K562 (cell line): ENCODE data around the gene TRPV5. TPM values are rescaled to one million over a fixed set of nuclear protein-coding genes. Genes with fewer than 3 reads are reported as not detected.

Experiments
- CHD4 ChIP-seq: fragments of 200-600 bp; sonication (generic); IDR thresholded peaks from 3 replicates; pipeline ENCODE4 v1.6.1; 2012; ENCODE audit warnings: low read depth, mild to moderate bottlenecking, mixed read lengths, low read length, inconsistent platforms; ENCODE audit not compliant: insufficient read depth, insufficient replicate concordance, poor library complexity, severe bottlenecking
- FOS ChIP-seq: IDR thresholded peaks from 3 replicates; pipeline ENCODE4 v1.6.1; 2011; ENCODE audit not compliant: insufficient read length; ENCODE audit errors: extremely low read depth
- HNRNPL ChIP-seq: fragments of 200-400 bp; formaldehyde crosslinking; IDR thresholded peaks from 2 replicates; pipeline ENCODE4 v1.6.1; 2017; ENCODE audit warnings: low read depth, mild to moderate bottlenecking, low read length
- KLF10 ChIP-seq: fragments of 250-450 bp; sonication (Bioruptor Pico); IDR thresholded peaks from 2 replicates; pipeline ENCODE4 v1.6.1; 2021; ENCODE audit warnings: matching md5 sums
- NFE2L1 ChIP-seq: fragments of 450-650 bp; IDR thresholded peaks from 2 replicates; pipeline ENCODE4 v1.6.1; 2016; ENCODE audit warnings: missing genetic modification characterization, low read depth, mild to moderate bottlenecking, missing compliant biosample characterization, moderate library complexity, borderline replicate concordance
- RAD21 ChIP-seq, 2 experiments: fragments of 250-450 bp in 1 of 2; fragments of 450-650 bp in 1 of 2; sonication (Bioruptor Pico) in 1 of 2; formaldehyde crosslinking in 1 of 2; IDR thresholded peaks in 1 of 2; conservative IDR thresholded peaks in 1 of 2; 2 replicates each; pipeline versions ENCODE4 v1.4.0 to v1.8.0; 2020 to 2022; ENCODE audit warnings: mild to moderate bottlenecking in 2 of 2, moderate library complexity in 1 of 2
- SETDB1 ChIP-seq: IDR thresholded peaks from one replicate; pipeline ENCODE4 v1.6.1; 2012; ENCODE audit warnings: low read length, control low read depth, inconsistent platforms
- SMC3 ChIP-seq: conservative IDR thresholded peaks from 2 replicates; pipeline ENCODE4 v1.6.1; 2011; ENCODE audit warnings: low read depth, low read length, improper control_type of control experiment; ENCODE audit not compliant: insufficient read depth
- TAF9B ChIP-seq: fragments of 450-650 bp; IDR thresholded peaks from 2 replicates; pipeline ENCODE4 v1.6.1; 2018; ENCODE audit warnings: mild to moderate bottlenecking; ENCODE audit not compliant: partially characterized antibody
- WHSC1 ChIP-seq: IDR thresholded peaks from one replicate; pipeline ENCODE4 v1.6.1; 2012; ENCODE audit warnings: low read length, control low read depth, inconsistent platforms
- ZNF140 ChIP-seq: fragments of 250-450 bp; sonication (Bioruptor Pico); IDR thresholded peaks from 2 replicates; pipeline ENCODE4 v1.8.0; 2021; ENCODE audit warnings: moderate library complexity, mild to moderate bottlenecking, inconsistent platforms
- ZNF384 ChIP-seq: IDR thresholded peaks from 2 replicates; pipeline ENCODE4 v1.6.1; 2012; ENCODE audit warnings: low read depth, low read length, improper control_type of control experiment
- ZNF668 ChIP-seq: fragments of 250-450 bp; sonication (Bioruptor Pico); IDR thresholded peaks from 2 replicates; pipeline ENCODE4 v1.8.0; 2022; ENCODE audit warnings: mild to moderate bottlenecking, inconsistent platforms
- polyA plus RNA-seq, 8 experiments: library from polyadenylated mRNA; depleted of rRNA in 4 of 8; stranded (reverse) in 5 of 8; unstranded in 3 of 8; fragments of >200 nt; fragmentation: Nextera tagmentation in 2 of 8; fragmentation: Illumina TruSeq in 1 of 8; extraction: Ambion mirVana in 2 of 8; extraction: Trizol in 1 of 8; gene quantifications; 2 replicates each; pipeline versions ENCODE4 v1.2.1 to v1.2.3, GENCODE V29; 2011 to 2014; ENCODE audit warnings: inconsistent platforms in 1 of 8, missing spikeins in 1 of 8
- total RNA-seq, 7 experiments: library from RNA; depleted of rRNA in 6 of 7; stranded (reverse); fragments of >200 nt in 6 of 7; fragmentation: Illumina TruSeq in 2 of 7; extraction: Trizol in 2 of 7; gene quantifications; 2 replicates each; pipeline versions ENCODE4 v1.2.1 to v1.2.3, GENCODE V29; 2011 to 2021; ENCODE audit warnings: low replicate concordance in 1 of 7
- TF ChIP-seq, protein P1 (sequence below), 3 experiments: IDR thresholded peaks in 2 of 3; conservative IDR thresholded peaks in 1 of 3; 2 replicates each; pipeline ENCODE4 v1.5.1; 2011 to 2012; ENCODE audit warnings: low read length in 3 of 3, mild to moderate bottlenecking in 3 of 3, control low read depth in 2 of 3, improper control_type of control experiment in 1 of 3, inconsistent platforms in 1 of 3, low read depth in 1 of 3, mixed read lengths in 1 of 3, moderate library complexity in 1 of 3; ENCODE audit not compliant: insufficient read depth in 2 of 3
- TF ChIP-seq, protein P2 (sequence below): fragments of 450-650 bp; IDR thresholded peaks from 2 replicates; pipeline ENCODE4 v1.6.1; 2016; ENCODE audit warnings: low read depth, mild to moderate bottlenecking, moderate library complexity
- TF ChIP-seq, protein P3 (sequence below): fragments of 250-450 bp; sonication (Bioruptor Pico); IDR thresholded peaks from 2 replicates; pipeline ENCODE4 v1.8.0; 2022; ENCODE audit warnings: inconsistent platforms

The TRPV5 gene
- total and polyA plus RNA-seq, 9 of the 15 experiments (the other 6 are each of a cell fraction or from before 2014, with no cell fraction given), result not detected

DNA sequence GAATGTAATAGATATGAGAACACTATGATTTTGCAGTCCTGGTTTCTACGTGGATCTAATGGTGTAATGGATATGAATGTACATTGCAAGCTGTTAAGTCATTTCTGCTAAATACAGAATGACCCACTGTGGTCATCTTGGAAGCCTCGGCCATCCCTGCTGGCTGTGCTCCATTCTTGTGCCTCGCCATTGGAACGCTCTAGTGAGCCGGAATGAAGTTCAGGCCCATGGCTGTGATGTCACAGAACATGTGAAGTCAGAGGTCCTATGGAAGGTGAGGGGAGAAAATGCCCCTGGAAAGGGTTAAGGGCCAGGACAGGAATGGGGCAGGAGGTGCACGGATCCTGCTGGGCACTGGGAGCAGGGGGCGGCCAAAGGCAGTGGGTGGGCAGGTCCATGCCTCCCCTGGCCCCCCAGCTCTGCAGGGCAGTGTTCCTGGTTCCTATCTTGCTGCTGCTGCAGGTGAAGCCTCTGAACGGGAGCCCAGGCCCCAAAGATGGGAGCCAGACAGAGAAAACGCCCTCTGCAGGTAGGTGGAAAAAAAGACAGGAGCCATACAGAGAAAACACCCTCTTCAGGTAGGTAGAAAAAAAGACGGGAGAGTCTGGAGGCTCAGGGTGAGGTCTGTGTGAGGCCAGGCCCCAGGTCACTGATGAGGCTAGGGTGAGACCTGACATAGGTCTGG, 5.8 kb upstream of the TRPV5 start, which contains the start of gene LLCFC1 (continued):
- TF ChIP-seq, protein P1, sequence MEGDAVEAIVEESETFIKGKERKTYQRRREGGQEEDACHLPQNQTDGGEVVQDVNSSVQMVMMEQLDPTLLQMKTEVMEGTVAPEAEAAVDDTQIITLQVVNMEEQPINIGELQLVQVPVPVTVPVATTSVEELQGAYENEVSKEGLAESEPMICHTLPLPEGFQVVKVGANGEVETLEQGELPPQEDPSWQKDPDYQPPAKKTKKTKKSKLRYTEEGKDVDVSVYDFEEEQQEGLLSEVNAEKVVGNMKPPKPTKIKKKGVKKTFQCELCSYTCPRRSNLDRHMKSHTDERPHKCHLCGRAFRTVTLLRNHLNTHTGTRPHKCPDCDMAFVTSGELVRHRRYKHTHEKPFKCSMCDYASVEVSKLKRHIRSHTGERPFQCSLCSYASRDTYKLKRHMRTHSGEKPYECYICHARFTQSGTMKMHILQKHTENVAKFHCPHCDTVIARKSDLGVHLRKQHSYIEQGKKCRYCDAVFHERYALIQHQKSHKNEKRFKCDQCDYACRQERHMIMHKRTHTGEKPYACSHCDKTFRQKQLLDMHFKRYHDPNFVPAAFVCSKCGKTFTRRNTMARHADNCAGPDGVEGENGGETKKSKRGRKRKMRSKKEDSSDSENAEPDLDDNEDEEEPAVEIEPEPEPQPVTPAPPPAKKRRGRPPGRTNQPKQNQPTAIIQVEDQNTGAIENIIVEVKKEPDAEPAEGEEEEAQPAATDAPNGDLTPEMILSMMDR (IDR thresholded peaks at IDR 0.05 in 2 of 3, conservative IDR thresholded peaks at IDR 0.05 in 1 of 3; ENCODE audit: insufficient read depth in 2 of 3, low read depth in 1 of 3, low read length in 3 of 3), result peak; percentile 87 to 98 (median 96)
- no peak for TF ChIP-seq SETDB1
- no peak for TF ChIP-seq HNRNPL
- 0 out of 2 replicates have a peak, but pooled peaks have one; percentile 11 for TF ChIP-seq ZNF384
- TF ChIP-seq RAD21 (CRISPR knock-in tag; conservative IDR thresholded peaks at IDR 0.05 in 1 of 2, IDR thresholded peaks at IDR 0.05 in 1 of 2), result peak in 1 of 2 experiments; percentile 38; a peak in 2 of 4 replicates
- TF ChIP-seq, protein P2, sequence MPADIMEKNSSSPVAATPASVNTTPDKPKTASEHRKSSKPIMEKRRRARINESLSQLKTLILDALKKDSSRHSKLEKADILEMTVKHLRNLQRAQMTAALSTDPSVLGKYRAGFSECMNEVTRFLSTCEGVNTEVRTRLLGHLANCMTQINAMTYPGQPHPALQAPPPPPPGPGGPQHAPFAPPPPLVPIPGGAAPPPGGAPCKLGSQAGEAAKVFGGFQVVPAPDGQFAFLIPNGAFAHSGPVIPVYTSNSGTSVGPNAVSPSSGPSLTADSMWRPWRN, result no peak
- TF ChIP-seq ZNF140, result no peak
- no peak for TF ChIP-seq WHSC1
- 0 out of 2 replicates have a peak, but pooled peaks have one; percentile 20 for TF ChIP-seq SMC3
- TF ChIP-seq NFE2L1 (tag), result no peak
- TF ChIP-seq, protein P3, sequence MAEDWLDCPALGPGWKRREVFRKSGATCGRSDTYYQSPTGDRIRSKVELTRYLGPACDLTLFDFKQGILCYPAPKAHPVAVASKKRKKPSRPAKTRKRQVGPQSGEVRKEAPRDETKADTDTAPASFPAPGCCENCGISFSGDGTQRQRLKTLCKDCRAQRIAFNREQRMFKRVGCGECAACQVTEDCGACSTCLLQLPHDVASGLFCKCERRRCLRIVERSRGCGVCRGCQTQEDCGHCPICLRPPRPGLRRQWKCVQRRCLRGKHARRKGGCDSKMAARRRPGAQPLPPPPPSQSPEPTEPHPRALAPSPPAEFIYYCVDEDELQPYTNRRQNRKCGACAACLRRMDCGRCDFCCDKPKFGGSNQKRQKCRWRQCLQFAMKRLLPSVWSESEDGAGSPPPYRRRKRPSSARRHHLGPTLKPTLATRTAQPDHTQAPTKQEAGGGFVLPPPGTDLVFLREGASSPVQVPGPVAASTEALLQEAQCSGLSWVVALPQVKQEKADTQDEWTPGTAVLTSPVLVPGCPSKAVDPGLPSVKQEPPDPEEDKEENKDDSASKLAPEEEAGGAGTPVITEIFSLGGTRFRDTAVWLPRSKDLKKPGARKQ (CRISPR knock-in tag), result no peak
- no peak for TF ChIP-seq FOS
- TF ChIP-seq TAF9B, result no peak
- TF ChIP-seq KLF10 (CRISPR knock-in tag), result no peak
- no peak for TF ChIP-seq CHD4
- TF ChIP-seq ZNF668 (CRISPR knock-in tag), result no peak
